OCI-LY3 (cell line): ENCODE results near the gene ZDHHC14.

Experiments used
- H2AFZ ChIP-seq: fragments of 200-600, 300-600 bp; shearing (Covaris generic); 2 replicates; pipeline ENCODE4 v1.6.0; 2014; ENCODE audit warnings: antibody characterized with exemption, low read depth, low read length
- H3K27ac ChIP-seq: fragments of 200-600, 300-600 bp; sonication (generic); 2 replicates; pipeline ENCODE4 v1.5.1; 2014; ENCODE audit warnings: mild to moderate bottlenecking, low read length, moderate library complexity, mixed read lengths
- H3K27me3 ChIP-seq: fragments of 200-600, 300-600 bp; sonication (generic); 2 replicates; pipeline ENCODE4 v1.6.1; 2014; ENCODE audit warnings: low read depth, low read length, mixed read lengths
- H3K36me3 ChIP-seq: fragments of 200-600, 300-600 bp; sonication (generic); replicated peaks from 2 replicates; pipeline ENCODE3; 2014; ENCODE audit warnings: low read depth, low read length, mixed read lengths
- H3K4me1 ChIP-seq: fragments of 300-600, 200-600 bp; sonication (generic); 2 replicates; pipeline ENCODE4 v1.6.1; 2014; ENCODE audit warnings: low read length, mixed read lengths
- H3K4me2 ChIP-seq: fragments of 200-600, 300-600 bp; sonication (generic); 2 replicates; pipeline ENCODE4 v1.6.1; 2014; ENCODE audit warnings: low read length, mixed read lengths
- H3K4me3 ChIP-seq: fragments of 300-600, 200-600 bp; sonication (generic); 2 replicates; pipeline ENCODE4 v1.5.1; 2014; ENCODE audit warnings: antibody characterized with exemption, mild to moderate bottlenecking, low read length, moderate library complexity
- H3K79me2 ChIP-seq: fragments of 300-600, 200-600 bp; shearing (Covaris generic); 2 replicates; pipeline ENCODE4 v1.6.1; 2014; ENCODE audit warnings: mild to moderate bottlenecking, low read length, mixed read lengths
- H3K9ac ChIP-seq: fragments of 300-600, 200-600 bp; shearing (Covaris generic); 2 replicates; pipeline ENCODE4 v1.6.0; 2014; ENCODE audit warnings: mild to moderate bottlenecking, low read length, moderate library complexity
- H3K9me3 ChIP-seq: fragments of 200-600, 300-600 bp; shearing (Covaris generic); 2 replicates; pipeline ENCODE4 v1.6.1; 2014; ENCODE audit warnings: low read length, mixed read lengths; ENCODE audit not compliant: insufficient read depth
- H4K20me1 ChIP-seq: fragments of 200-600, 300-600 bp; sonication (generic); 2 replicates; pipeline ENCODE4 v1.6.1; 2016; ENCODE audit warnings: low read length, mixed read lengths; ENCODE audit not compliant: insufficient read depth
- CTCF ChIP-seq: fragments of 200-600, 300-600 bp; sonication (generic); IDR thresholded peaks from 2 replicates; pipeline ENCODE4 v1.5.1; 2014; ENCODE audit warnings: antibody characterized with exemption, low read length, low read depth
- EZH2phosphoT487 ChIP-seq: fragments of 200-600 bp; shearing (Covaris generic); IDR thresholded peaks from 2 replicates; pipeline ENCODE4 v1.6.1; 2018; ENCODE audit warnings: antibody characterized with exemption, mixed run types, low read depth

ZDHHC14 gene

DNA sequence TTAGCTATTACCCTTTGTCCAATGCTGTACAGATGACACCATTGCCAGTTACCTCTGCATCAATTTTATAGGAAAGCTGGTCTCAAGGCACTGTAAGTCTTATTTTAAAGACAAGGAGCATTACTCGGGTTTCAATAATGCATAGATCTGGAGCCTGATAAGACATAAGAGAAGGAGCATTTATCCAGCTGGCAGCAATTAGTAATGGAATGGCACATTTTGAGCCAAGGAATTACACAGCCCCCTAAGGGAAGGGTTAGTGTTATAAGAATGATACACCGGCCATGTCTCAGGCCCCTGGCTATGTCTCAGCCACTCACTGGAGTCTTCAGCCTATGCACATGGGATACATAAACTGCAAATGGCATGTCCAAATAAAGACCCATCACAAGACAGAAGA is 34.6 kb upstream of the ZDHHC14 start:
- H2AFZ ChIP-seq, result no peak overlapping the region
- H3K4me3 ChIP-seq, result no peak overlapping the region
- no peaks in the 10 kb centered on the region for H3K79me2 ChIP-seq
- TF ChIP-seq EZH2phosphoT487 (no peak), CTCF (no peak)
- no peaks in the 10 kb centered on the region for H3K36me3 ChIP-seq
- no peak overlapping the region for H3K27ac ChIP-seq
- no peak overlapping the region for H3K4me2 ChIP-seq
- H4K20me1 ChIP-seq, result no peaks in the 10 kb centered on the region
- no peak overlapping the region for H3K9ac ChIP-seq
- peaks cover 11% of the 10 kb centered on the region; the same call in 1 of the 2 replicates for H3K27me3 ChIP-seq
- no peaks in the 10 kb centered on the region for H3K4me1 ChIP-seq
- H3K9me3 ChIP-seq, result no peaks in the 10 kb centered on the region

GRCh38 chr6:157358287-157358686 is 22.7 kb upstream of the ZDHHC14 start:
- Histone ChIP-seq H3K4me2 (no peak overlapping the region), H4K20me1 (no peaks in the 10 kb centered on the region), H3K27ac (no peak overlapping the region), H3K27me3 (peaks cover 6% of the 10 kb centered on the region; the same call in 1 of the 2 replicates), H3K4me3 (no peak overlapping the region), H3K36me3 (no peaks in the 10 kb centered on the region), H3K9me3 (no peaks in the 10 kb centered on the region), H3K4me1 (no peaks in the 10 kb centered on the region), H2AFZ (no peak overlapping the region), H3K9ac (no peak overlapping the region), H3K79me2 (no peaks in the 10 kb centered on the region)
- no peak for TF ChIP-seq CTCF
- no peak for TF ChIP-seq EZH2phosphoT487

DNA sequence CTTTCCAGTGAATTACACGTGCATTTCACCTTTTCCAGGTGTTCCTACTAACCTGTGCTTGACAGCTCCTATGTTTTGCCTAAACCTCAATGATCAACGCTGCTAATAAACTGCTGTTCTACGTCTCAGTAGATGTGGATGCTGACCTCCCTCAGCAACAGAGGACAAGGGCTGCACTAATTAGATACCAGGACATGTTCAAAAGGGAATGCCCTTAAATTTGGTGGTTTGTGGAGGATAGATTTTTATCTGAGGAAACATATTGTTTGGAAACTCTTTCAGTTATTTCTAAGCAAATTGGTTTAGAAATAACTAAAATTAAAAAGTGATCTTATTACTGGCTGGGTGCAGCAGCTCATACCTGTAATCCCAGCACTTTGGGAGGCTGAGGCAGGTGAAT is 19.1 kb upstream of the ZDHHC14 start:
- H3K27ac ChIP-seq, result no peak overlapping the region
- no peaks in the 10 kb centered on the region for H3K9me3 ChIP-seq
- H3K79me2 ChIP-seq, result no peaks in the 10 kb centered on the region
- no peaks in the 10 kb centered on the region for H4K20me1 ChIP-seq
- H3K9ac ChIP-seq, result no peak overlapping the region
- no peak overlapping the region for H2AFZ ChIP-seq
- no peaks in the 10 kb centered on the region for H3K36me3 ChIP-seq
- H3K4me2 ChIP-seq, result no peak overlapping the region
- H3K4me1 ChIP-seq, result no peaks in the 10 kb centered on the region
- TF ChIP-seq EZH2phosphoT487 (no peak), CTCF (no peak)
- H3K27me3 ChIP-seq, result no peaks in the 10 kb centered on the region
- no peak overlapping the region for H3K4me3 ChIP-seq

DNA sequence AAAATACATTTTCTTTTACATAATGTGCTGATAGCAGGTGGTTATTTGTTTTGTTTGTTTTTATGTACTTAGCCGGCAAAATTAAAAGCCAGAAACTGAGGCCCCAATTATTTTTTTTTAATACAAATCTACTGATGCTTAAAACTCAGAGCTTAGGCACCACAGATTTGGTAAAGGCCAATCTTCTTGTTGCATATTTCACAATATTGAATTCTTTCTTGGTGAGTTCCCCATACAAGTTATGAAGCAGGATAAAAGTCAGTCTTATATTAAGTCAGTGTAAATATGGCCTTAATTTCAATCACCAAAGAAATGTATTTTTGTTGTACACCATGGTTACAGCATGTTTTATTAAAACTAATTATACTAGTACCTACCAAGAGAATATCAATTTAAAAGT is 16.3 kb upstream of the ZDHHC14 start:
- H3K4me2 ChIP-seq, result no peak overlapping the region
- H3K9me3 ChIP-seq, result no peaks in the 10 kb centered on the region
- no peak overlapping the region for H3K27ac ChIP-seq
- no peak overlapping the region for H3K9ac ChIP-seq
- no peak for TF ChIP-seq EZH2phosphoT487
- no peak for TF ChIP-seq CTCF
- no peaks in the 10 kb centered on the region for H3K79me2 ChIP-seq
- no peaks in the 10 kb centered on the region for H4K20me1 ChIP-seq
- no peaks in the 10 kb centered on the region for H3K36me3 ChIP-seq
- no peaks in the 10 kb centered on the region for H3K4me1 ChIP-seq
- no peak overlapping the region for H3K4me3 ChIP-seq
- no peaks in the 10 kb centered on the region for H3K27me3 ChIP-seq
- no peak overlapping the region for H2AFZ ChIP-seq
